Mononuclear cell (primary cell): ENCODE results near the gene WASF2. TPM values are rescaled to one million over a fixed set of nuclear protein-coding genes. Genes with fewer than 3 reads are reported as not detected.
A peak's percentile ranks its signal among the peaks of the same experiment; 100 is the strongest.

Experiments
- H3K27me3 ChIP-seq: 2 replicates; pipeline ENCODE4 v1.6.0; 2011; ENCODE audit warnings: low read length, control low read depth; ENCODE audit not compliant: insufficient read depth
- H3K4me1 ChIP-seq: 2 replicates; pipeline ENCODE4 v1.5.1; 2011; ENCODE audit warnings: mild to moderate bottlenecking, low read length, control low read depth; ENCODE audit not compliant: insufficient read depth
- H3K4me3 ChIP-seq: 2 replicates; pipeline ENCODE4 v1.5.1; 2011; ENCODE audit warnings: mild to moderate bottlenecking, low read length, moderate library complexity
- H3K9me3 ChIP-seq: 2 replicates; pipeline ENCODE4 v1.5.1; 2011; ENCODE audit warnings: low read depth, mild to moderate bottlenecking, control low read depth, low read length
- total RNA-seq: library from RNA; depleted of rRNA; stranded (reverse); fragments of >200 nt; gene quantifications from one replicate; pipeline ENCODE4 v1.2.3, GENCODE V29; 2012

Gene WASF2
- total RNA-seq, 1 donor: 29.4 TPM

GRCh38 chr1:27526569-27527222, 36.7 kb upstream of the WASF2 start:
- Histone ChIP-seq H3K27me3 (no peaks in the 10 kb centered on the region), H3K4me1 (peaks cover 70% of the 10 kb centered on the region), H3K9me3 (no peaks in the 10 kb centered on the region), H3K4me3 (peak overlapping the region; percentile 15)

DNA sequence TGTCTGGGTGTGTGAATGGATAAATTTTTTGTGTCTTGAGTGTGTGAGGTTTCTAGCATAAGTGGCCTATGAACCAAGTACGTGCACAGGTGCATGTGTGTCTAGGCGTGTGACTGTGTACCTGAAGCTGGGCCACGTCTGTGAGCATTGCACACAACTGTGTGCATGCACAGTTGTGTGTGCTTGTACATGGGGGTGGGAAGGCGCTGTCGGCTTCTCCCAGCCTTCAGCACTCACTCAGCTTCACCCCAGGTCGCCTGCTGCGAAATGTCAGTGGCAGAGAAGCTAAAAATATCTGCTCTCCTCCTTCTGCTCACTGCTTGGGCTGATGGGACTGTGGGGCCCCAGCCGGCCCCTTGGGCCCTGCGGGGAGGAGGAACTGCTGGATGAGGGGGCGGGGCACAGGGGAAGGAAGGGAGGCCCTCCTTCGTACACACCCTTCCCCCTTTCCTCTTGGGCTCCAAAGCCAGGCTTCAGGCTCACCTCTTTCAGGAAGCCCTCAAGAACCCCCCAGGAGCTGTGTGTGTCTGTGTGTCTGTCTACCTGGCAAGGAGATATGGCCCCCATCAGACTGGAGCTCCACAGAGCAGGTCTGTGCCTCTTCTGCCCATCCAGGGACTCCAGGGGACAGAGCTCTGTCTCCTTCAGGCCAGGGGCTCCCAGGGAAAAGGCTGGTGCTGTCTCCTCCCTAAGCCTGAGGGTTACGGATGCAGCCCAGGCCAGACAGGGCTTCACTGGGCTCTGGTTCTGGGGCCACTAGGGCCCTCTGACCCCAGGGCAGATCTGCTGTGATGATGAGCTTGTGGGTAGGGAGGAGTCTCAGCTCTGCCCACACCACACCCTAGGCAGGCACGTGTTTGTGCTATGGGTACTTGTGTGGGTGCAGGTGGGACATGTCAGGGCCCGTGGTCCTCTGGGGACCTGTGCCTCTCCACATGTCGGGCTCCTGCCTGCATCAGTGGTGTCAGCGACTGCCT, 35.6 kb upstream of the WASF2 start:
- Histone ChIP-seq H3K9me3 (no peaks in the 10 kb centered on the region), H3K4me1 (peaks cover 78% of the 10 kb centered on the region), H3K27me3 (no peaks in the 10 kb centered on the region), H3K4me3 (no peak overlapping the region)

DNA sequence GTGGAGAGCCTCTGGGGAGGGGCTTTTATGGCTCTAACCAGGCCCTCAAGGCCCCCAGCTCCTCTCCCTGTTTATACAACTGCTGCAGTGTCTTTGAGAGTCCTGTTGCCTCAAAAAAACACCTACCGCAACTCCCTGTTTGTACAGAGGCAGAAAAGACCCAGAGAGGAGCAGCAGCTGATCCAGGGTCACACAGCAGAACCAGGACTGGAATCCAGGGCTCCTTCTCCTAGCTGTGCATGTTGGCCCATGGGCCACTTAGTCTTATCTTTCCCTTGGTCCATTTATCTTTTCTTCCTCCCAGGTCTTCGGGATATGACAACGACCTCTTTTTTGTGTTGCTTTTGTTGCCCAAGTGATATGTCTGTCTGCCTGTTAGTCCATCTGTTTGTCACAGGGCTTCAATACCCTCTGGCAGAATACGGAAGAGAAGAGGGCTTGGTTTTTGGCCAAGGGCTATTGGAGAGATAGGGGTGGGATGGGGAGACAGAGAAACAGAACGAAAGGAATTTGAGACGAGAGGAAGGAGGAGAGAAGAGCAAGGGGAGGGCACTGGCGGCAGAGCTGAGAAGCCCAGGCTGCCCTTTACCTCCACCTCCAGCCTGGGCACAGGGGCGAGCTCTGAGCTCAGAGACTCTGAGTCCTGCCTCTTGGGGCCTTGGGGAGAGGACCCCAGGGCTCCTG, 33.5 kb upstream of the WASF2 start:
- Histone ChIP-seq H3K4me1 (peaks cover 73% of the 10 kb centered on the region), H3K4me3 (peak overlapping the region; percentile 31), H3K9me3 (no peaks in the 10 kb centered on the region), H3K27me3 (no peaks in the 10 kb centered on the region)

- peak overlapping the region; percentile 31 for H3K4me3 ChIP-seq
- no peaks in the 10 kb centered on the region for H3K27me3 ChIP-seq
- H3K4me1 ChIP-seq: peaks cover 65% of the 10 kb centered on the region
- no peaks in the 10 kb centered on the region for H3K9me3 ChIP-seq
Measured at GRCh38 chr1:27522432-27523336, 32.7 kb upstream of the WASF2 start.

DNA sequence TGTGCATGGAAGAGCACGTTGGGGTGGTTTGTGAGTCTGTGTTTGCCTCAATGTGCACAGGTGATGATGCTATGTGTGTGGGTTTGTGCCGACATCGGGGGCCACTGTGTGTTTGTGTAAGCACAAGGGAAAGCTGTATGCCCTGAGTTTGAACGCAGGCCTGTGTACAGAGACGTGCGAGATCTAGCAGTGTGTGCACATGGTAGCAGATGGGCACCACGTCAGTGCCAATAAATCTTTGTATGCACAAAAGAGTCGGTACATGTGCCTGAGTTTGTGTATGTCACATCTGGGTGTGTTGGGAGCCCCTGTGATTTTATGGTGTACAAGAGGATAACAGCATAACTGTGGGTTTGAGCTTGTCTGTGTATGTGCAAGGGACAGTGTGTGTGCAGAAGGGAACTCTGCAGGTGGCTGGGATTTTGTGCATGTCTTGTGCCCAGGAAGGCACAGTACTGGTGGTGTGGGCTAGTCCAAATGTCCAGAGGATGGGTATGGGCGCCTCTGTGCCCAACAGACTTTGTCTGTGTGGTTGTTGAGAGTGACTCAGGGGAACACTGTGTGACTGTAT, 32.0 kb upstream of the WASF2 start:
- Histone ChIP-seq H3K9me3 (no peaks in the 10 kb centered on the region), H3K4me1 (peaks cover 58% of the 10 kb centered on the region), H3K27me3 (no peaks in the 10 kb centered on the region), H3K4me3 (peak overlapping the region; percentile 31)

- H3K9me3 ChIP-seq: no peaks in the 10 kb centered on the region
- no peaks in the 10 kb centered on the region for H3K27me3 ChIP-seq
- peaks cover 52% of the 10 kb centered on the region for H3K4me1 ChIP-seq
- H3K4me3 ChIP-seq: peak overlapping the region; percentile 31
Measured at GRCh38 chr1:27521336-27521831, 31.4 kb upstream of the WASF2 start.

DNA sequence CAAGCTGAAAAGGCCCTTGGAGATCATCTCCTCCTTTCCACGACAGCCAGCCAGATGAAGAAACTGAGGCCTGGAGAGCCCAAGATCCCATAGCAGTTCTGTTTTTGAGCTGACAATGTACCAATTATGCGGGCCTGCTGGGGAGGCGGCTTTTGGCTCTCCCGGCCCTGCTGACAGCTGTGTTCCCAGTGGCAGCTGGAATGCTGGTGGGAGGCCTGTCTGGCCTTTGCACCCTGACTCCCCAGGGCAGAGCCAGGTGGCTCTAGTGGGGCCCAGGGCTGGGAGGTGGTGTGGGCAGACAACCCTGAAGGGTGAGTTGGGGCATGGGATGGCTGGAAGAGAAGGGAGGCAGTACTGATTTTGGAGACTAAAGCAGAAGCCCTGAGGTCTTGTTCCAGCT, 30.7 kb upstream of the WASF2 start:
- Histone ChIP-seq H3K27me3 (no peaks in the 10 kb centered on the region), H3K4me1 (peaks cover 45% of the 10 kb centered on the region), H3K9me3 (no peaks in the 10 kb centered on the region), H3K4me3 (no peak overlapping the region)

- Histone ChIP-seq H3K4me1 (peaks cover 35% of the 10 kb centered on the region), H3K27me3 (no peaks in the 10 kb centered on the region), H3K9me3 (no peaks in the 10 kb centered on the region), H3K4me3 (no peak overlapping the region)
Measured at GRCh38 chr1:27519331-27520258, 29.6 kb upstream of the WASF2 start.

GRCh38 chr1:27518808-27519207, 28.8 kb upstream of the WASF2 start:
- no peaks in the 10 kb centered on the region for H3K9me3 ChIP-seq
- H3K4me3 ChIP-seq: no peak overlapping the region
- no peaks in the 10 kb centered on the region for H3K27me3 ChIP-seq
- H3K4me1 ChIP-seq: peaks cover 35% of the 10 kb centered on the region

GRCh38 chr1:27517907-27518718, 28.1 kb upstream of the WASF2 start:
- peaks cover 36% of the 10 kb centered on the region for H3K4me1 ChIP-seq

GRCh38 chr1:27517301-27517700, 27.3 kb upstream of the WASF2 start:
- H3K4me1 ChIP-seq: peaks cover 28% of the 10 kb centered on the region
- H3K27me3 ChIP-seq: no peaks in the 10 kb centered on the region
- H3K4me3 ChIP-seq: no peak overlapping the region
- H3K9me3 ChIP-seq: no peaks in the 10 kb centered on the region

More at GRCh38 chr1:27517907-27518718, 28.1 kb upstream of the WASF2 start:
- Histone ChIP-seq H3K27me3 (no peaks in the 10 kb centered on the region), H3K4me3 (no peak overlapping the region), H3K9me3 (no peaks in the 10 kb centered on the region)

GRCh38 chr1:27515626-27516025, 25.7 kb upstream of the WASF2 start:
- no peaks in the 10 kb centered on the region for H3K27me3 ChIP-seq
- peaks cover 14% of the 10 kb centered on the region for H3K4me1 ChIP-seq
- no peaks in the 10 kb centered on the region for H3K9me3 ChIP-seq
- H3K4me3 ChIP-seq: no peak overlapping the region
